ENCODE results near the gene KLC3.
"Not testable (repeated sequence)": the region's sequence is repeated elsewhere in the genome, so short reads cannot be mapped to it uniquely, and the experiment has no call there.

KLC3 gene

DNA sequence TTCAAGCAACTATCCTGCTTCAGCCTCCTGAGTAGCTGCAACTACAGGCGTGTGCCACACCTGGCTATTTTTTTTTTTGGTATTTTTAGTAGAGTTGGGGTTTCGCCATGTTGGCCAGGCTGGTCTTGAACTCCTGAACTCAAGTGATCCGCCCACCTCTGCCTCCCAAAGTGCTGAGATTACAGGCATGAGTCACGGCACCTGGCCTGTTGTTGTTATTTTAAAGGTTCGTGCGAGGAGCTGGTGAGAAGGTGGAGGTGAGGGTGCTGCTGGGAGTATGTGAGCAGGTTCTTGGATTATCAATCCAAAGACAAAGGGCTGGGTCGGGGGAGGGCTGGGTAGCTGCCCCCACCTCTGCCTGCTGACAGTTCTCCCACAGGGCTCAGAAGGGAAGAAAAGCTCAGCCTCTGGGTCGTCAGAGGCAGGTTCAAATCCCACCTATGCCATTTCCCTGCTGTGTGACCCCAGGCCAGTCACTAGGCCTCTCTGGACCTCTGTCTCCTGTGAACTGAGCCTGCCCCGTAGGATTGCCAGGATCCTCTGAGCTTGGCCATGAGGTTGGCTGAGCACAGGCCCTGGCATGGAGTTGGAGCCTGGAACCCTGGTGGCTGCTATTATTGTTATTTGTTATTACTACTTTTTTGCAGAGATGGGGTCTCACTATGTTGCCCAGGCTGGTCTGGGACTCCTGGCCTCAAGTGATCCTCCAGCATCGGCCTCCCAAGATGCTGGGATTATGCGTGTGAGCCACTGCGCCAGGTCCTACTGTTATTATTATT lies 19.4 kb upstream of the KLC3 start:
- no peak for DNase-seq

DNA sequence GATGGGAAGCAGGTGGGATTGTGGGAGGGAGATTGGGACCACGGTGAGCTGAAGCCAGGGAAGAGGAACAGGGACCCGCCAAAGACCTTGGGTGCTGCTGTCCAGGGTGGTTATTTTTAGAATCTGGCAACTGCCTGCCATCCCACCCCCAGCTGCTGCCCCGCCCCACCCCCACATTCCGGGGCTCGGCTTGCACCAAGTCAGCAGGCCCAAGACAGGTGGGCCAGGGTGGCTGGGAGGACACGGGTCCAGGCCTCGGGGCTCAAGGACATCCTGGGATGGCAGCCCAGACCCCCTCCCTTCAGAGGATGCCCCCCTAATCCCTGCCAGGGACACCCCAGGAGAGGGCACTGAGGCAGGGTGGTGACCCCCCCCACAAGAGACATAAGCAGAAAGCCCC lies 18.7 kb upstream of the KLC3 start:
- no peak for DNase-seq

- no peak for DNase-seq
Measured at GRCh38 chr19:45322311-45322710, 18.2 kb upstream of the KLC3 start.

- no peak for DNase-seq
Measured at GRCh38 chr19:45322744-45323281, 17.7 kb upstream of the KLC3 start, which contains the start of gene CKM. Gene CKM (minus strand): TSS chr19:45322875. CDS start chr19:45319713, 3,162 bp downstream.

- no peak for DNase-seq
Measured at GRCh38 chr19:45323671-45324081, 16.9 kb upstream of the KLC3 start.

DNA sequence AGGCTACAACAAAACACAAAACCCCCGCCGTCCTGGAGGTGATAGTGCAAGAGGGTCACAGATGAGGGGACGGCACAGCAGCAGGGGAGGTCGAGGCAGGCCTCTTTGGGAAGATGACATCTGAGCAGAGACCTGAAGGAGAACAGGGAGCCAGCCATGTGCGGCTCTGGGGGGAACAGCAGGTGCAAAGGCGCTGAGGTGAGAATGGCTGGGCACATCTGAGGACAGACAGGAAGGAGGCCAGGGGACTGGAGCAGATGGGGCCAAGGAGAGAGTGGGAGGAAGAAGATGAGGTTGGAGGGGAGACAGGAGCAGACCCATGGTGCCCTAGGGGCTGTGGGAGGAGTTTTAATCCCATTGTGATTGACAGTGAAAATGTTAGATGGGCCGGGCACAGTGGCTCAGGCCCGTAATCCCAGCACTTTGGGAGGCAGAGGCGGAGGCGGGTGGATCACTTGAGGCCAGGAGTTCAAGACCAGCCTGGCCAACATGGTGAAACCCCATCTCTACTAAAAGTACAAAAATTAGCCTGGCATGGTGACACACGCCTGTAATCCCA lies 16.1 kb upstream of the KLC3 start:
- no peak for DNase-seq

DNA sequence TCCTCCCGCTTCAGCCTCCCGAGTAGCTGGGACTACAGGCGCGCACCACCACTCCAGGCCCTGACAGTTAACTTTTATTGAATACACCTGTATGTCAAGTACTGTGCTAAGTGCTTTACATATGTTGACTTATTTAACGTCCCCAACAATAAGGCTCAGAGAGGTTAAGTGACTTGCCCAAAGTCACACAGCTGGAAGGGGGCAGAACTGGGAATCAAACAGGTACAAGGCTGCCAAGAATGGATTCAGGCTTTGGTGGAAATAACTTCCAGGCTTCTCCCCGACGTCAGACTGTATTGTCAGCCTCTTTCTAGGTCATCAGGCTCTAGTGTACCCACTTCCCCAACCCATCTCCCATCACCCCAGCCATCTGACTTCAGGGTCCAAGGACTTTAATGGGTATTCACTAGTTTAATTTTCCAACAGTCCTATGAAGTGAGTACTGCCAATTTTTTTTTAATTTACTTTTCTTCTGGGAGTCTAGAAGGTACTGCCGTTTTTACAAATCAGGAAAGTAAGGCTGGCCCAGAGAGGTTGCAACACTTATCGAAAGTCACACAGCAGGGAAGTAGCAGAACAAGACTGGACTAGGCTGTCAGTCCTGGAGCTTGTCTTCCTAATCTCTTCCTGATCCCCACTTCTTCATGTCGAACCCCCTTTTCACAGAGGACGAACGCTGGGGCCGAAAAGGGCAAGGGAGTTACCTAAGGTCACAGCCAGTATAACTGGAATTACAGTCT lies 13.0 kb upstream of the KLC3 start:
- no peak for DNase-seq

GRCh38 chr19:45331411-45331810 lies 9.1 kb upstream of the KLC3 start:
- no peak for DNase-seq

DNA sequence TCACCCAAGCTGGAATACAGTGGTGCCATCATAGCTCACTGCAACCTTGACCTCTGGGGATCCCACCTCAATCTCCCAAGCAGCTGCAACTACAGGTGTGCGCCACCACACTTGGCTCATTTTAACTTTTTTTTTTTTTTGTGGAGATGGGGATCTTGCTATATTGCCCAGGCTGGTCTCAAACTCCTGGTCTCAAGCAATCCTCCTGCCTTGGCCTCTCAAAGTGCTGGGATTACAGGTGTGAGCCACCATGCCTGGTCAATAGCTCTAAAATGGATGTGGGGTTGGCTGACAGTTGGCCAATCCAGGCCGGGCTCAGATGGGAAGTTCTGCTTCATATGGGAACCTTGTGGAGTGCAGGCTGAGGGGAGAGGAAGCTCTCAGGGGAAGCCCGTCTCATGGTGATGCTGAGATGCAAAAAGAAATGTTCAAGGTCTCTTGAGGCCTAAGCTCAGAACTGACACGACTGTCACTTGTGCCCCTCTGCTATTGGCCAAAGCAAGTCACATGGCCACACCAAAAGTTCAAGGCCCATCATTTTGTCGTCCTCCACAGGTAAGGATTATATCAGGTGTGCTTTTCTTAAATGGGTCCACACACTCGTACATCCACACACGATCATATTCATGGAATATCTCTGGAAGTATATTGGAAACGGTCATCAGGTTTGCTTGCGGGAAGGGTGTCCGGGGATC lies 6.8 kb upstream of the KLC3 start:
- DNase-seq: no peak

DNA sequence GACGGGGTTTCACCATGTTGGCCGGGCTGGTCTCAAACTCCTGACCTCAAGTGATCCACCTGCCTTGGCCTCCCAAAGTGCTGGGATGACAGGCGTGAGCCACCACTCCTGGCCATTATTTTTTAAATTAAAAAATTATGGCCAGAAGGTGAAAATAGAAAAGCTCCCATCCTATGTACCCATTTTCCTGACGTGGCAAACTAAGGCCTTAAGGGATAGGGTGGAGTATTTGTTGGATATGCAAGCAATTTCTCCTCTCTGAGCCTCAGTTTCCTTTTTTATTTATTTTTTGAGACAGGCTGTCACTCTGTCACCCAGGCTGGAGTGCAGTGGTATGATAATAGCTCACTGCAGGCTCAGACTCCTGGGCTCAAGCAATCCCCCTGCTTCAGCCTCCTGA lies 5.7 kb upstream of the KLC3 start:
- DNase-seq: not testable (repeated sequence)

DNA sequence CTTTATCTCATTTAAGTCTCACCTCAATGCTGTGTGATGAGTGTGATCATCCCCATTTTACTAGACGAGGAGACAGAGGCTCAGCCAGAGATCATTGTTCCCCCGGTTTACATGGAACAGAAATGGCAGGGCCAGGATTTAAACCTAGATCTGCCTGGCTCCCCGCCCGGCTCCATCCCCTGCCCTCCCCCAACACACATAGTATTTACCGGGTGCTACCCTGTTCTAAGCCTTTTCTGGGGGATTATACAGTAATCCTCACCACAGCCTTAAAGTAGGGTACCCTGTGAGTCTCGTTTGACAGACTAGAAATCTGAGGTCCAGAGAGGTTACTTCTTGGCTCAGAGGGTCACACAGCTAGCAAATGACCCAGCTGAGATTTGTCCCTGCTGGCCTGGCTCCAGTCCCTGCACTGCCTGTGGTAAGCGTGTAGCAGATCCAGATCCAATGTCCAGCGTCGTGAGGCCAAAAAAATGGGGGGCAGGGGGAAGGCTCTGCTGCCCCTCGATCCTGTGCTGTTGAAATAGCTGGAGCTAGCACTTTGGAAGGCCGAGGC lies 3.8 kb upstream of the KLC3 start:
- DNase-seq: no peak

DNA sequence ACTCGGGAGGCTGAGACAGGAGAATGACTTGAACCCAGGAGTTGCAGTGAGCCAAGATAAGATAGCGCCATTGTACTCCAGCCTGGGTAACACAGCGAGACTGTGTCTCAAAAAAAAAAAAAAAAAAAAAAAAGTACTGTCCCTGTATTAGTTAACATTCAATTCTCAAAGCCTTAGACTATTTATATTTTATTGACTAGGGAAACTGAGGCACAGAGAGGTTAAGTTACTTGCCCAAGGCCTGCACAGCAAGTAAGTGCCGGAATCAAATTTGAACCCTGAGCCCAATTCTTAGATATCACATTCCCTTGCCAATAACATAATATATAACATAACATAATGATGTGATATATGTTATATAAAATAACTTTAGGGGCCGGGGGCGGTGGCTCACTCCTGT lies 921 bp upstream of the KLC3 start:
- no peak for DNase-seq

- no peak for DNase-seq
Measured at GRCh38 chr19:45340899-45341453, 426 bp downstream of the KLC3 start.

GRCh38 chr19:45342911-45343310 lies 2.4 kb downstream of the KLC3 start:
- no peak for DNase-seq

- DNase-seq: no peak
Measured at GRCh38 chr19:45344621-45345505, 4.3 kb downstream of the KLC3 start.

DNA sequence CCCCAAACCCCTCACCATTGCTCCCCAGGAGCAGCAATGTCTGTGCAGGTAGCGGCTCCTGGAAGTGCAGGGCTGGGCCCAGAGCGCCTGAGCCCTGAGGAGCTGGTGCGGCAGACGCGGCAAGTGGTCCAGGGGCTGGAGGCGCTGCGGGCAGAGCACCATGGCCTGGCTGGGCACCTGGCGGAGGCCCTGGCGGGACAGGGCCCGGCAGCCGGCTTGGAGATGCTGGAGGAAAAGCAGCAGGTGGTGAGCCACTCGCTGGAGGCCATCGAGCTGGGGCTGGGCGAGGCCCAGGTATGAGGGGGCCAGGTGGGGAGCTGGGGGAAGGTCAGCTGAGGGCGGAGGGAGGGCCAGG lies 4.9 kb downstream of the KLC3 start:
- no peak for DNase-seq

- no peak for DNase-seq
Measured at GRCh38 chr19:45346449-45346848, 5.9 kb downstream of the KLC3 start.

- no peak for DNase-seq
Measured at GRCh38 chr19:45347570-45348366, 7.2 kb downstream of the KLC3 start.

- DNase-seq: no peak
Measured at GRCh38 chr19:45348367-45349125, 8.0 kb downstream of the KLC3 start.

DNA sequence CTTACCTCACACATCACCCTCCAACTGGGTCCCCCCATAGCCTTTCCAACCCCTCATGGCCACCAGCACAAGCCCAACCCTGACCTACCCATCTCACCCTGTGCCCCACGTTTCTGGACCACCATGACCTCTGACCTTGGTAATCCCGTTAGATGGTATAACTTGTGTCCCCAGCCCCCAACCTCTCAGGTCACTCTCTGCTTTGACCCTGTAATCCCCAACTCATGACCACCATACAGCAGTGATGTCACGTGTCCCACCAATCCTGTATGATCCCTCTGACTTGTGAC lies 8.5 kb downstream of the KLC3 start:
- no peak for DNase-seq

Data from activated CD4-positive, alpha-beta T cell treated with anti-CD3 and anti-CD28 coated beads, Interleukin-2, amount 50 U/mL, for 4 hours (primary cell).